ENCODE results near the gene NAAA. TPM values are rescaled to one million over a fixed set of nuclear protein-coding genes. Genes with fewer than 3 reads are reported as not detected.

Gene NAAA
- total and polyA plus RNA-seq, 9 of the 15 experiments (the other 6 are each of a cell fraction or from before 2014, with no cell fraction given), result 1.3 to 7.9 (median 5.9) TPM

GRCh38 chr4:75953509-75953908, 12.7 kb upstream of the NAAA start:
- BruUV-seq (replicated peaks), result no TSS peak

More at GRCh38 chr4:75953509-75953908, 12.7 kb upstream of the NAAA start:
- Histone ChIP-seq H3K4me1 (replicated peaks in 1 of 2; ENCODE audit: control insufficient read depth in 2 of 2, insufficient read depth in 2 of 2, low read length in 2 of 2) (no peaks in the 10 kb centered on the region), H3K9me3 (replicated peaks; ENCODE audit: control insufficient read depth, insufficient read depth, low read depth, low read length) (no peaks in the 10 kb centered on the region), H3K36me3 (ENCODE audit: control insufficient read depth, insufficient read depth, low read length) (peaks cover 92% of the 10 kb centered on the region), H4K20me1 (replicated peaks; ENCODE audit: control insufficient read depth, insufficient read depth, low read length) (no peaks in the 10 kb centered on the region), H3K79me2 (ENCODE audit: control insufficient read depth, insufficient read depth, low read length) (no peaks in the 10 kb centered on the region), H3K9ac (ENCODE audit: insufficient read depth in 1 of 2, low read depth in 2 of 2, low read length in 2 of 2) (no peak overlapping the region), H3K9me1 (ENCODE audit: control insufficient read depth, insufficient read depth, low read length) (no peaks in the 10 kb centered on the region), H3K4me3 (no peak overlapping the region), H2AFZ (ENCODE audit: low read depth, low read length) (no peak overlapping the region), H3K27me3 (ENCODE audit: control insufficient read depth in 2 of 2, insufficient read depth in 2 of 2, low read length in 2 of 2) (no peaks in the 10 kb centered on the region), H3K4me2 (ENCODE audit: insufficient read depth, low read length) (no peak overlapping the region), H3K27ac (ENCODE audit: extremely low read depth, low read depth, low read length) (no peak overlapping the region)
- ChIA-PET CTCF (ENCODE audit: low intra/inter-chr PET ratio) (no interaction called here), POLR2A (interaction anchor here (1.2 kb wide), 1 partner anchor 26 kb away, joined by 4 read pairs; no protein-coding TSS in a partner anchor)
- FAIRE-seq (no peak), ATAC-seq (no peak), DNase-seq (ENCODE audit: extremely low read depth in 1 of 4, low spot score in 3 of 4) (no peak)
- no peak for TF ChIP-seq ZNF121 (CRISPR knock-in tag; conservative IDR thresholded peaks at IDR 0.05)
- TF ChIP-seq PBX2 (CRISPR knock-in tag; IDR thresholded peaks at IDR 0.05; ENCODE audit: low read depth), result no peak
- no peak for TF ChIP-seq PBX2 (tag; conservative IDR thresholded peaks at IDR 0.05; ENCODE audit: low read depth)
- no peak for TF ChIP-seq ZNF444 (CRISPR knock-in tag; IDR thresholded peaks at IDR 0.05)
- no peak for TF ChIP-seq MTA2 (IDR thresholded peaks at IDR 0.05; ENCODE audit: low read depth)
- no peak for TF ChIP-seq FOXA1 (IDR thresholded peaks at IDR 0.05; ENCODE audit: borderline replicate concordance)
- TF ChIP-seq BDP1 (IDR thresholded peaks at IDR 0.05; ENCODE audit: insufficient read depth, insufficient read length), result no peak
- TF ChIP-seq TAF15 (IDR thresholded peaks at IDR 0.05; ENCODE audit: low read depth, low read length), result no peak
- no peak for TF ChIP-seq MYC (IDR thresholded peaks at IDR 0.05; ENCODE audit: low read depth, low read length)
- no peak for TF ChIP-seq MYC (CRISPR knock-in tag; IDR thresholded peaks at IDR 0.05; ENCODE audit: borderline replicate concordance, low read depth)
- TF ChIP-seq ZC3H8 (IDR thresholded peaks at IDR 0.05), result no peak
- TF ChIP-seq EZH2 (IDR thresholded peaks at IDR 0.05; ENCODE audit: borderline replicate concordance, low read depth, low read length), result no peak
- TF ChIP-seq HOMEZ (CRISPR knock-in tag; IDR thresholded peaks at IDR 0.05), result no peak
- no peak for TF ChIP-seq HMG20A (CRISPR knock-in tag; conservative IDR thresholded peaks at IDR 0.05)
- no peak for TF ChIP-seq ZSCAN32 (CRISPR knock-in tag; IDR thresholded peaks at IDR 0.05)
- TF ChIP-seq GATAD2B (IDR thresholded peaks at IDR 0.05; ENCODE audit: borderline replicate concordance), result no peak
- TF ChIP-seq XRCC4 (IDR thresholded peaks at IDR 0.05; ENCODE audit: extremely low read depth, insufficient read depth, insufficient read length), result no peak
- TF ChIP-seq ZBTB8A (IDR thresholded peaks at IDR 0.05; ENCODE audit: partially characterized antibody), result no peak
- in situ Hi-C loops (cut with MboI), result no loop called here
- WGBS (ENCODE audit: insufficient coverage, low coverage, missing lambda C conversion rate), result 92% methylated on average over 2 of the region's 2 CpGs
- intact Hi-C loops (cut with micrococcal nuclease), result no loop called here

Data from K562 (cell line).